T-helper 2 cell treated with Interferon-gamma antibody and Interleukin-4, amounts not matched to agents 100 ng/mL and 5 ng/mL, for 36 hours (primary cell): Measurements from ENCODE around the gene HUS1. TPM values are rescaled to one million over a fixed set of nuclear protein-coding genes. Genes with fewer than 3 reads are reported as not detected.
"Not testable (repeated sequence)": the region's sequence is repeated elsewhere in the genome, so short reads cannot be mapped to it uniquely, and the experiment has no call there.

Experiments
- intact Hi-C: fragments of 100-400 bp; cut with micrococcal nuclease; formaldehyde crosslinking; loops from one replicate; pipeline ENCODE4 v1.15.1; 2023
- total RNA-seq: library from RNA; stranded (reverse); gene quantifications from 2 replicates; pipeline ENCODE4 v1.2.3, GENCODE V29; 2022

The HUS1 gene
- total RNA-seq, 1 donor from 2014 or later: 41.6 TPM

DNA sequence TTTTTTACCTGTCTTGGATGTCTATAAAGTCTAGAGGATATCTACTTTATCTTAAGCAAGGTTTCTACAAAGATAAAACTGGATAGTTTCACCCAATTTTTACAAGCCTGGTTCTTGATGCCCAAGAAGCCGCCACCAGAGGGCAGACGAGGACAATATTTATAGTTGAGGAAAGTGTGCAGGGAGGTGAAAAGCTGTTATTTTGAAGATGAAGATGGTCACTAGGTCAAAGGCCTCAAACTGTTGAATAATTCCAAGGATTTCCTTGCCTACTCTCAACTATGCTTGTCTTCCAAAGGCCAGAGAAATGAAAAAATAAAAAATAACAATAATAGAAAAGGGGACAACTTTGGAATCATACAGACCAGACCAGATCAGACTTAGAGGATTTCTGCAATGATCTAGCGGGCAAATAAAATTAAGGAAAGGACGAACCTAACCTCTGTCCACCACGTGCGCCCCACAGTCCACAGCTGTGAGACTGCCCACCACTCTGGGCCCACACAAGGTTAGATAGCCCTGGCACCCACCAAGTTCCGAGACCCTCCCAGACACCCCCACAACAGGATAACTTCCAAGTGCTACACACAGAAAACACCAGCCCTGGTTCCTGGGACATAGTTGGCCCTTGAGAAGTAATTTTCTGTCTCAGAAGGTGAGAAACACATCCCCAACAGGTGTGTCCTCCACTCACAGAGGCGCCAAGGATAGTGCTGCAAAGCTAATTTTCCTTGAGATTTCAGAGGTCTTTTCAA lies 34.0 kb downstream of the HUS1 start:
- intact Hi-C loops: loop anchor here (1.0 kb wide), 3 partner anchors 24 to 209 kb away; no protein-coding TSS in a partner anchor

DNA sequence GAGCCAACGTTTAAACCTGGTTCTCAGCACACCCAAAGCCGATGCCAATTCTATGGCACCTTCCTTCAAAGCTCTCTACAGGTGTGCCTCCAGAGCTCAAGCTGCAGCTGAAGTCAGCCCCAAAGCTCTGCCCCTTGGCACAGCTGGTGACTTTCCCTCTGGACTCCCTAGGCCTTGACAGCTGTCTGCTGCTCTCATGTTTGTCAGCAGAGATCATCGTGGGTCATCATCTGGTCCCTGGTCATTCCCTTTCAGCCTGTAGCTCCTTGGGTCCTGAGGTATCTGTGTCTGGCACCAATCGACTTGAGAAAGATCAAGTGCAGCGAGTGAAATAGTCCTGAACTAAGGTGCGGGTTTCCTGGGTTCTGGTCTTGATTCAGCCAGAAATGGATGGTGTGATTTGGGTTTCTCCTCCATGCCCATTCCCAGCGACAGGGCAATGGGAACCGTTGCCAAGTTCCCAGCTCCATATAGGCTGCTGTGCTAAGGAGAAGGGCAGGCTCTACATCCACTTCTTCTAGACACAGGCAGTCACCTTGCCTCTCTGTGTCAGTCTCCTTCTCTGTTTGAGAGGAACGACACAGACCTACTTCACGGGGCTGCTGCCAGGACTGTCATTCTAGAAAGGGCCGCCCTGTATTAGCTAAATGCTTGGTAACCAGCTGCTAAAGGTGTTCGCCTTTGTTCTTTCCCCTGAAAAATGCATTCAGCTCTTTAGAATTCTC lies 34.7 kb downstream of the HUS1 start:
- intact Hi-C loops: loop anchor here (1.0 kb wide), 3 partner anchors 25 to 210 kb away; no protein-coding TSS in a partner anchor

DNA sequence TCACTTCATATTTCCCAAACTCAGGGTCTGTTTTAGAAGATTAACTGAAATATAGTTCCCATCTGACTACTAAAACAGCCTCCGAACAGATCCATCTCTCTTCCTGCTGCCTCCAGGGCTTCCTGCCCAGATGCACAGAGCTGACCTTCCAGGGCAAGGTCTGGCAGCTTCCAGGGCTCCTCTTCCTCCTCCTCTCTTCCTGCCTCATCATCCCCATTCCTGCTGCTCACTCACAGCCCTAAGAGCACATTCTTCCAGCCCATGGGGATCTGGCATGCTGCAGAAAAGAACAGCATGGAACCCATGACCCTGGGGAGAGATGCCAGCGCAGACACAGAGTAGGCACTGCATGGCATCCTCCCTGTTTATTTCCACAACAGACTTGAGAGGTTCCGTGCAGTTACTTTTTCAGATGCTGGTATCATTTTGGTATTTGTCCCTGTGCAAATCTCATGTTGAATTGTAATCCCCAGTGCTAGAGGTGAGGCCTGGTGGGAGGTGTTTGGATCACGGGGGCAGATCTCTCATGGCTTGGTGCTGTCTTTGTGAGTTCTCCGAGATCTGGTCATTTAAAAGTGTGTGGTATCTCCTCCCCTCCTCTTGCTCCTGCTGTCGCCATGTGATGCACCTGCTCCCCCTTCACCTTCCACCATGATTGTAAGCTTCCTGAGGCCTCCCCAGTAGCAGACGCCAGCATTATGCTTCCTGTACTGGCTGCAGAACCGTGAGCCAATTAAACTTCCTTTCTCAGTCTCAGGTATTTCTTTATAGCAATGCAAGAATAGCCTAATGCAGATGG lies 35.5 kb downstream of the HUS1 start:
- intact Hi-C loops: no loop called here

DNA sequence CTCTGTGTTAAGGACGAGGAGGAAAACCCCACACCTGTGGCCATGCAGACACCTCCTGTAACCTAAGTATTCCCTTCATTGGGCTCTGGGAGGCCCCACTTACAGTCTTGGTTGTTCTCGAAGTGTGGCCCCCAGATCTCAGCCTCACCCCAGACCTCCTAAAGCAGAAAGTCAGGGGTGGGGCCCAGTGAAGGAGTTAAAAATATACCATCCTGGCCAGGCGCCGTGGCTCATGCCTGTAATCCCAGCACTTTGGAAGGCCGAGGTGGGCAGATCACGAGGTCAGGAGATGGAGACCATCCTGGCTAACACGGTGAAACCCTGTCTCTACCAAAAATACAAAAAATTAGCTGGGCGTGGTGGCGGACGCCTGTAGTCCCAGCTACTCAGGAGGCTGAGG lies 36.8 kb downstream of the HUS1 start:
- intact Hi-C loops: not testable (repeated sequence)

DNA sequence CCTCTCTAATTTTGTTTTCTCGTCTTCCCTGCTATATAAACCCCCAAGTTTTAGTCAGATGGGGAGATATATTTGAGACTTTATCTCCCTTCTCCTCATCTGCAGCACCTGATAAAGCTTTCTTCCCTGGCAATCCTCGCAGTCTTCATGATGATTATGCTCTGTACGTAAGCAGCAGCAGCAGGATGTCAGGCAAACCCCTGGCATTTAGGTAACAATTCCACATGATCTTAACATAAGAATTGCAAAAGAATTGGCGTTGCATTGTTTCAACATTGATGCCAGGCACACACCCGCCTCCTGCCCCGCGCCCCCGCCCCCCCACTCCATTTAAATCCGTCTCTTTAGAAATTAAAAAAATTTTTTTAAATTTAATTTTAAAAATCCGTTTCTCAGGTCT lies 37.3 kb downstream of the HUS1 start:
- intact Hi-C loops: no loop called here

DNA sequence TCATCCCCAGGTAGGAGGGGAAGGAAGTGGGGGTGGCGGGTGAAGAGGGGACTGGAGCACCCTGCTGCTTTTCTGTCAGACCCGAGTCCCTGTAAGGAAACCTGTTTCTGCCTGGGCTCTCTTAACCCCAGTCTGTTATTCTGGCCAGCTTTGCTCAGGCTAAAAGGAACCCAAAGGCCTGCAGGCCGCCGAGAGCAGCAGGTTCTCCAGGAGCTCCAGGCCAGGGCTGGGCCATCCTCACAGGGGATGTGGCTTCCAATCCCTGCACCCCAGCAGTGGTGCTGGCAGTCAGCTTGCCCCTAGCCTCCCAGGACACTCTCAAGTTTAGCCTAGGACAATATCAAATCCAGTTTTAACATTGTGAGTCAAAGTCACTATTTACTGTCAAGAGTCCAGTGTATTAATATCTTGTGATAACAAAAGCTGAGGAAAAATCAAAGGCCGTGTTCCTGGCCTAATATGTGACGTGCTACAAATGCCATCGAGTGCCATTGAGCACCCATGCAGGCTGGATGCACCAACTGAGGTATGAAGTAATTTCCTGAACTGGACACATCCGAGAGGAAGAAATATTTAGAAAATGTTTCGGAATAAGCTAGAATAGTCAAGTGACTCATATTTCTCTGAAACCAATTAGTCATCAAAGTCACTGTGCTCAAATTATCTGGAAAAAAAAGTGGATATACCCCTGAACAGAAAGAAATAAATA lies 38.1 kb downstream of the HUS1 start:
- intact Hi-C loops: no loop called here

DNA sequence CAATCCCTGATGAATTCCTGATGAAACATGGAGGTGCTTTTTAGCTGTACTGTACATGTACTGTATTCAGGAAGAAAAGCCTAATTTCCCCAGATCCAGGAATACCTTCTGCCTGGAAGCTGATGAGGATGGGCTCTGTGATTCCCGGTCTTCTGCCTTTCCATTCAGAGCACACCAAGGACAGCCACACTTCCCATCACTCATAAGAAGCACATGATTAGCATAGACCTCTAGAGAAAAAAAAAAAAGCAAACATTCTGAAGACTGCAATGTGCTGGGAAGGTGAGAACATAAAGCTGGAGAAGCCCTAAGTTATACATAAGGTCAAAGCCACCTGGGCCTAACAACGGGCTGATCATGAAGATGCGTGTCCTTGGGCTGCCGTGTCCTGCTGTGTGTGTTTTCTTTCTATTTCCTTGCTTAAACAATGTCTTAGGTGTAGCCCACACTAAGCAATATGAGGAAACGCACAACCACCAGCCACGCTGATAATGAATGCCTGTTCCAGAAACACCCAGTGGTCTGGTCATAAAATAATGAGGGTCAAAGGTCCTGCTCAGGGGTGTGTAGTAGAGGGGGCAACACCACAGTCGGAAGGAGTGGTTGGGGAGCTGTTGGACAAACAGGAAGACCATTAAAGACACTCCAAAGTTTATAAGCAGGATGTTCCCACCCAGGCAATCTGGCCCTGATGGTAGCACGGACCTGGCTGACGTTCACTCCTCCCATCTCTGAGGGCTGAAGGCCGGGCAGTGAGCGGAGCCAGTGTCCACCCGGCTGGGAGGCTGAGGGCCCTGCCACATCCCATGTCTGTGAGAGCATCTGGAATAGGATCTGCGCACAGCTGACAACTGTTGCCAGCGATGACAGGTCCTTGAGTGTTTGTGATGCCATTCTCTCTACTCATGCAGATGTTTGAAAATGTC lies 39.1 kb downstream of the HUS1 start:
- intact Hi-C loops: no loop called here

DNA sequence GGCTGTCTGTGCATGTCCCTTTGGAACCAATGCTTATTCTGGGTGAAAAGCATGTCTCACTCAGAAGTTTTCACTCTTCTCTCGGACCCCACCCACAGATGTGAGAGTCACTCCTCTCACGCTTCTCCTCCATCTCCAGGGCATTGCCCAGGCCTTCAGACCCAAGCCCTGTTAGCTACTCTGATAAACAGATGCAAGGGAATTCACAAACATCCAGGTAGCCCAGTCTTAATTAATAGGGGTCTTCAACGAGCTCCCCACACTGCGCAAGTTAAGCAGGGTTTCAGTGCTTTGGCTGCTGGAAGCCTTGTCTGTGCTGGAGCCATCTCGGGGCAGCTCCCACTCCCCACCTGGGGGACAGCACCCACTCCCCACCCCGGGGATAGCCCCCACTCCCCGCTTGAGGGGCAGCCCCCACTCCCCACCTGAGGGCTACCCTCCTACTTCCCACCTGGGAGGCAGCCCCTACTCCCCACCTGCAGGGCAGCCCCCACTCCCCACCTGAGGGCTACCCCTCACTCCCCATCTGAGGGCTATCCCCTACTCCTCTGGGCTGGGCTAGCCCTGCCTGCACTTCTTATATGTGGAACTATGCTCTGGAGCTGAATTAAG lies 39.9 kb downstream of the HUS1 start:
- intact Hi-C loops: no loop called here

DNA sequence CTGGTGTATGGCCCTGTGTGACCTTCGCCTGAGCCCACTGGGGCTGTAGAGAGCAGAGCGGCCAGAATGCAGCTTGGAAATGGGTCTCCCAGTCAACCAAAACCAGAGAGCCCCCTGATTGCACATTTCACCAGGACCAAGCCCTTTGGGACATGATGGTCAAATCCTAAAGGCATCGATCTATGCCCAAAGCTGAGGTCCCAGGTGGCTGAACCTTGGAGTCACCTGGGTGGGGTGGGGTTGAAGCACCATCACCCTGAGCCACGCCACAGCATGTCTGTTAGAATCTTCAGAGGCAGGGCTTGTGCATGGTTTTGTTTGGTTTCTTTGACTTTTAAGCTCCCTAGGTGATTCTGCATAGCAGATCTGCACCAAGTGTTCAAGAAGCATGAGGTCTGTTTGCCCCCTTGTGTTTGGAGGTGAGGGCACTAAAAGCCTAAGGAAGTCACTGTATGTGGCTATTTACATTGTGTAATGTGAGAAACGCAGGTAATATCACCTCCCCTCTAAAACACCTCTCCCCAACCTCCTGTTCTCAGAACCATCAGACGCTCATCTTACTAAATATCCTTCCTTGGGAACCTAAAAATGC lies 40.7 kb downstream of the HUS1 start:
- intact Hi-C loops: no loop called here

DNA sequence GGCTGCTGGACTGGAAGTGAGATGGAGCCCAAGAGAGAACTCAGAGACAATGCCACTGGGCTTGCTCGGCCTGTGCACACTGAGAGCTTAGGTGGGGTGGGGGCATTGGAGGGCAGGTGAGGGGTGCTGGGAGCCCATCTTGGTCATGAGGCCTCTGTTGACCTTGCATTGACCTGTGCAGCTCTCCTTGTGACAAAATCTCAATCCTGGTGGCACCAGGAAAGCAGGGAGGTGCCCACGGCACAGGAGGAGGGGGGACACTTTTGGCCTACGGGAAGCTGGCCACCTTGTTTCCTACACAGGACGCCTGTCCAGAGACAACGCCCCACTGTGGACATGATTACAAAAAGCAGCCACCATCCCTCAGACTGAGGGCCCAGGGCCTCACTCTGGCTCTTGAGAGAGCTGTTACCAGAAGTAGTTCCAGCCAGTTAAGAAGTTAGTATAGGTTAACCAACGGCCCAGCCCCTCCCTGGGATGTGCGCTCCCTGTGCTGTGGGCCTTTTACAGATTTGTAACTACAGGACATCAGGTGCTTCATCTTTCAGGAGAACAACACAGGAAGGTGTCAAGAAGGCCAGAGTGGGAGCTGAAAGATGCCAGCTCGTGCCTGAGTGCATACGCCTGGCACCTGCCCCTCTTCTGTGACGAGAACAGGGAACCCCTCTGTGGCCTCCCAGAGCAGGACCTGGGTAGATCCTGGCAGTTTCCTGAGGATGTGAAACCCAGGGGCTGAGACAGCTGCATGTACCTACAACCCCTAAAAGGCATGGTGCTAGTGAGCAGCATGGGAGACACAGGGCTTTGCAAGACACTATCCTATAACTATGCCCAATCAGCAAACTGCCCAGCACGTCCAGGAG lies 41.5 kb downstream of the HUS1 start:
- intact Hi-C loops: no loop called here

DNA sequence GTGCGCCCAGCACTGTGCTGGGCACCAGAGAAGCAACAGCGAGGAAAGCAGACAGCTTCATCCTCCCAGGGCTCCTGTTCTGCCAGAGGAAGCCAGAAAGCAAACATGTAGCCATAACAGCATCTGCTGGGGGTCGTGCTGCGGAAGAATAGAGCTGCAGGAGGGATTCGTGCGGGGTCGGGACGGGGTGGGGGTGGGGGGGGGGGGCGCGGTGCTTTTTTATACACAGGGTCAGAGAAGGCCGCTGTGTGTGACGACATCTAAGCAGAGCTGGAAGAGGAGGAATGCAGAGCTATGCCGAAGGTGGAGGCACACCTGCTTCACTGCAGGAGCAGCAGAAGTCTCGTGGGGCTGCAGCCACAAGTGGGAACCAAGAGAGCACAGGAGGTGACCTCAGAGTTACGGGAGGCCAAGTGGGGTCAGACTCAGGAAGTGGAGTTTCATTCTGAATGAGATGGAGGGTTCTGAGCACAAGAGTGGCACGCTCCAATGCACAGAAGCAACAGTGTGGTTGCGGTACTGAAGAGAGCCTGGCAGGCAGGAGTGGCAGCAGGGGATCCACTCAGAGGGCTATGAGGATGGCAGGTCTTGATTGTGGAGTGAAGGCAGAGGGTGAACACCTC lies 42.2 kb downstream of the HUS1 start:
- intact Hi-C loops: no loop called here

DNA sequence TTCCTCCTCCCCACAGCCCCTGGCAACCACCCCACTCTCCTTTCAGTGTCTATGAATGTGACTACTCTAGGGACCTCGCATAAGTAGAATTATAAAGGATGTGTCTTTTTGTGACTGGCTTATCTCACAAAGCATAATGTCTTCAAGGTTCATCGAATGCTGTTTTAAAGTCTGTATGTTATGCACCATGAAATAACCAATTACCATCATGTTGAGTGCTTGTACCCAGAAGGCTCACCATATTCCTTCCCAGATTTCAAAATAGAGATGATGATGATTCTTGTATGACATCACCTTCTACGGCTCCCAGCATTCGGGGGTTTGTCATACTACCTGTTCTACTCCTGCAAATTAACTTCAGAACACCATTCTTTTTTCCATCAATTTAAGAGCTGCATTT lies 43.1 kb downstream of the HUS1 start:
- intact Hi-C loops: no loop called here

DNA sequence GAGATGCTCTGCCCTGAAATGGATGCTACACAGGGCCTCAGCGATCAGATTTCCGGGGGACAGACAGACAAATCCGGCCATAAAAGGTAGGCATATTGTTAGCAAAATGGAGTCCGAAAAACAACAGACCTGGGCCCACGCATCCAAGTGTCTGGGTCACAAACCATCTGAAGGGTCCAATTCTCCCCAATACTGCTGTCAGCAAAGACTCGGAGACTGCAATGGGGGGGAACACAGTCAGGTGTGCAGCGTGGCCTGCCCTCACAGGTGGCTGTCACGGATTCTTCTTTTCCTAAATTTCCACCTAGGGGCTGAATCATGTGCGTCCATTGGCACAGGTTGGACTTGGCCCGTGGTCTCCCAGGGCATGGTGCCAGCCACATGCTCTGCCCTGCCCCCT lies 44.1 kb downstream of the HUS1 start:
- intact Hi-C loops: no loop called here

DNA sequence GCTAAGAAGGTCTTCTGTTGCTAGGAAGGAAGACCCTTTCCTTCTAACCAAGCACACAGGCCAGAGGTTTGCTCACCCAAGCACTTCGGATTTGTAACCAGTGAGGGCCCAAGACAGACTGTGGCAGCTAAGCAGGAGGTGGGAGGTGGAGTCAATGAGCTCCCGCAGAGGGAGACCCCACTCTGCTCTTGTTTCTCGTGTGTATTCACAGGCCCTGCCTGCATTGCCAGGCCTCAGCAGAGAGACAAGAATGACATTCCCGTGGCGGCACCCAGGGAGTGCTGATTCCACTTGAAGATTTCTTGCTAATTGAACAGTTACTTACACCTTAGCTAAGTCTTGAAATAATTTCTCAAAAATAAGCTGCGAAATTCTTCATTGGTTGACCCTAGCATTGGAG lies 44.6 kb downstream of the HUS1 start:
- intact Hi-C loops: no loop called here

DNA sequence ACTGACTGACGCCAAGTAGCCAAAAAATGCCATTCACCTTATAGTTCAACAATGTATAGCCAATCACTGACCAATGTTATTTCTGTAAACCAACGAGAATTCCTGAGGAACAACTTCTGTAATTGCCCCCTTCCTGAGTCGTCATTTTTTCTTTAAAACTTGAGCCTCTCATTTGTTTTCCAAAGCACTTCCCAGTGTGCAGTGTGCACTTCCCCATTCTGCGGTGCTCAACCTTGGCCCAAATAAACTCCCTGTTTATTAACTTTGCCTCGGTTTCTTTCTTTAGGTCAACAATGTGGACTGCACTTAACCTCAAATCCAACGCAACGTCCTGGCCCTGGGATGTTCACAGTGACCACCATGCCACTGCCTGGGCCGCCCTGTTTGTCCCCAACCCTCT lies 46.2 kb downstream of the HUS1 start:
- intact Hi-C loops: no loop called here

DNA sequence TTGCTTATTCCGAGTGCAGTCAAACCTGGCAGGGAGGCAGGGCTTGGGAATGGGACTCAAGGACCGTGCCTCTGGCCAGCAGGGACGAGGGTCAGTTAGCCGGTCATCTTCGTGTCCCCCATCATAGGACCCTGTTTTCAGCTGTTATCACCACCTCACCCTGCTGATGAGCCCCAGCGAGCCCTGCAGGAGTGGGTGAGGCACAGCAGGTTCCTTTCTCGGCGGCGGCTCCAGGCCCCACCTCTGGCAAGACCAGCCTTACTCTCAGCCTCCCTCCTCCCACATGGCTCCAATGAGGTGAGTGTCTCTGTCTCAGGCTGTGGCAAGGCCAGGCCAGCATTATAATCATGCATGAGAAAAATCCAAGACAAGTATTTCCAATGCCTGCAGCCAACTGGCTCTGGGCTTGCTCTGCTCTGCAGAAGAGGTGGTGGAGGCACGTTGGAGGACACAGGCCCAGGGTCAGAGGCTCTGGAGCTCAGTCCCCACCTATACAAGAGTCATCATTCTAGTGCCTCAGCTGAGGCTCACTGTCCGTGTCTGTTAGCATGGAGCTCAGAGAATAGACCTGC lies 46.9 kb downstream of the HUS1 start:
- intact Hi-C loops: no loop called here

DNA sequence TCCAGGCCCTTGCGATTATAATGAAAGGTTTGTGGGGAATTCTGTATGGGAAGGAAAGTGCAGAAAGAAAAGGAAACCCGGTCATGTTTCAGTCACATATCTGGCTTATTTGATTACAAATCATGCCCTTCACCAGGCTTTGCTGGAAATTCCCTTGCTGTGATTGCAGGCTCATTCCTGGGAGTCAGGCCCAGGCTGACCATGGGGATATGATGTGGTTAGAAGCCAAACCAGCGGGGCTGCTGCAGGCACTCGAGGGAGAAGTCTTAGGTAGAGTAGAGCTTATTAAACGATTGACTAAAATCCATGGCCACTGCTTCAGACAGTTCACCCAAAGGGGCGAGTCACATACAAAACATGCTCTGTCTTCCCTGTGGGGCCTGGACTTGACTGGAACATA lies 47.4 kb downstream of the HUS1 start:
- intact Hi-C loops: no loop called here
